Activated CD8-positive, alpha-beta memory T cell treated with anti-CD3 and anti-CD28 coated beads for 24 hours (primary cell): ENCODE data around the gene SLC24A3.

Experiments
- DNase-seq: peaks from one replicate; pipeline ENCODE4 v3.0.0-alpha.2; 2020

The SLC24A3 gene

GRCh38 chr20:19431316-19431700, 218.9 kb downstream of the SLC24A3 start:
- DNase-seq = no peak

GRCh38 chr20:19431906-19432305, 219.5 kb downstream of the SLC24A3 start:
- DNase-seq = no peak

- no peak for DNase-seq
Observed at GRCh38 chr20:19433371-19434350, 221.2 kb downstream of the SLC24A3 start.

- no peak for DNase-seq
Observed at GRCh38 chr20:19435316-19435715, 222.9 kb downstream of the SLC24A3 start.

GRCh38 chr20:19435821-19436220, 223.4 kb downstream of the SLC24A3 start:
- no peak for DNase-seq

- no peak for DNase-seq
Observed at GRCh38 chr20:19438488-19438887, 226.0 kb downstream of the SLC24A3 start.

GRCh38 chr20:19440660-19441527, 228.5 kb downstream of the SLC24A3 start:
- no peak for DNase-seq

GRCh38 chr20:19446246-19446645, 233.8 kb downstream of the SLC24A3 start:
- no peak for DNase-seq

GRCh38 chr20:19448632-19449031, 236.2 kb downstream of the SLC24A3 start:
- DNase-seq = no peak

GRCh38 chr20:19449051-19449450, 236.6 kb downstream of the SLC24A3 start:
- DNase-seq = no peak

GRCh38 chr20:19451231-19451922, 238.9 kb downstream of the SLC24A3 start:
- DNase-seq = no peak

GRCh38 chr20:19451923-19452295, 239.5 kb downstream of the SLC24A3 start:
- no peak for DNase-seq

- no peak for DNase-seq
Observed at GRCh38 chr20:19453410-19453809, 241.0 kb downstream of the SLC24A3 start.

- no peak for DNase-seq
Observed at GRCh38 chr20:19453862-19454261, 241.4 kb downstream of the SLC24A3 start.

GRCh38 chr20:19456595-19457395, 244.4 kb downstream of the SLC24A3 start:
- no peak for DNase-seq

- no peak for DNase-seq
Observed at GRCh38 chr20:19457611-19458010, 245.2 kb downstream of the SLC24A3 start.

GRCh38 chr20:19460386-19460785, 247.9 kb downstream of the SLC24A3 start:
- no peak for DNase-seq

GRCh38 chr20:19462491-19462890, 250.0 kb downstream of the SLC24A3 start:
- no peak for DNase-seq

GRCh38 chr20:19463597-19463996, 251.2 kb downstream of the SLC24A3 start:
- no peak for DNase-seq

- no peak for DNase-seq
Observed at GRCh38 chr20:19465536-19465935, 253.1 kb downstream of the SLC24A3 start.

- no peak for DNase-seq
Observed at GRCh38 chr20:19466206-19466928, 253.9 kb downstream of the SLC24A3 start.
